ENCODE results near the gene GPRC5B.

DNA sequence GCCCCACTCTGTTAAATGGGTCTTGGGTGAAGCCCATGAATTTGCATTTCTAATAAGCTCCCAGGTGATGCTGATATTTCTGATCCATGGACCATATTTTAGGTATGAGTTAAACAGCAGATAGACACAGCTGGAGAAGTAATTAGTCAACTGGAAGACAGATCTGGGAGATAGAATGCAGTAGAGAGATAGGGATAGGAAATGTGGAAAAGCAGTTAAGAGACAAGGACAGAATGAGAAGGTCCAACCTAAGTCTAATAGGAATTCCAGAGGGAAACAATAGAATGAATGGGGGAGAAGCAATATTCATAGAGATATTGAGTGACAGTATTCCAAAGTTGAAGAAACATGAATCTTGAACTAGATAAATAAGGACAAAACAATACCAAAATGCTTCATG, 71.7 kb downstream of the GPRC5B start:
- TF ChIP-seq EZH2 (IDR thresholded peaks at IDR 0.05; ENCODE audit: insufficient read depth, poor library complexity, severe bottlenecking): no peak
- TF ChIP-seq EZH2phosphoT487 (IDR thresholded peaks at IDR 0.05; ENCODE audit: insufficient read depth, low read depth): no peak
